Nephron progenitor cell (in vitro differentiated cells): ENCODE results near the gene PLA2G4A.

ENCODE experiments used
- DNase-seq: peaks from one replicate; pipeline ENCODE4 v3.0.0; 2021
- H3K27ac Mint-ChIP-seq: 2 replicates; pipeline ENCODE4 v1.8.0; 2021; ENCODE audit warnings: mild to moderate bottlenecking, moderate library complexity, mixed read lengths
- H3K27me3 Mint-ChIP-seq: 2 replicates; pipeline ENCODE4 v1.8.0; 2021; ENCODE audit warnings: mild to moderate bottlenecking, low read depth, mixed read lengths; ENCODE audit not compliant: poor library complexity
- H3K36me3 Mint-ChIP-seq: 2 replicates; pipeline ENCODE4 v1.8.0; 2021; ENCODE audit warnings: low read depth, mixed read lengths
- H3K4me1 Mint-ChIP-seq: 2 replicates; pipeline ENCODE4 v1.8.0; 2021; ENCODE audit warnings: mixed read lengths
- H3K4me3 Mint-ChIP-seq: 2 replicates; pipeline ENCODE4 v1.8.0; 2021; ENCODE audit warnings: mild to moderate bottlenecking, moderate library complexity, mixed read lengths
- H3K9me3 Mint-ChIP-seq: 2 replicates; pipeline ENCODE4 v1.8.0; 2021; ENCODE audit warnings: mild to moderate bottlenecking, moderate library complexity, mixed read lengths
- CTCF ChIP-seq: fragments of 200-600 bp; sonication (generic); IDR thresholded peaks from 2 replicates; pipeline ENCODE4 v1.5.0; 2021; ENCODE audit warnings: antibody characterized with exemption

The PLA2G4A gene

DNA sequence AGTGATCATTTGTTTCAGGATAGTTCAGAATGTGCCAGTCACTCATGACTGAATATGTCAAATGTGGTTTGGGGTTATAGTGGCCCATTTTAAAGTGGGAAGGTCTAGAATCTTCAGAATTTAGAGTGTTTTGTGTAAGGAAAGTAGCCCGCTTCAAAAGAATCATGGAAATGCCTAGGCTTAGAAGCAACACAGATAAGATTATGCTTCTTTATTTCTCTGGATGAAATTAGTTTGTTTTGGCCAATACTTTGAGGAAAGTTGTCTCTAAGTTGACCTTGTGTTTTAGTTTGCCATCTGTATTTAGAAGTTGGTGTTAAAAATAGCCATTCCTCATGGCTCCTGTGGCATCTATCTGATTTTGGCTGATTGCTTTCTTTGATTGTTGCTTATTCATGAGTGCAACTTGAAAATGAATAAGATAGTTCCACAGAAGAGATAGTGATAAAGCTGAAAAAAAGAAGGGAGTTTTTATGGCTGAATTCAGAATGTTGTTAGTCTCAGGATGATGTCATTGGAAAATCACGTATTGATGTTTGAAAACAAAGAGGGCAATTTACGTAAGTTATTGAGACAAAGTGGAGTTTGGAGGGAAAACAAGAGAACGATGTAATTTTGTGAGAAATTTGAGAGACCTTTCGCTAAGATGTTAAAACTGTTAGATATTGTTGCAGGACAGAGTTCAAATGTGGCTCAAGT lies 71.9 kb downstream of the PLA2G4A start:
- Mint-ChIP-seq H3K4me1 (no peaks in the 10 kb centered on the region), H3K4me3 (no peak overlapping the region), H3K36me3 (no peaks in the 10 kb centered on the region), H3K27ac (no peak overlapping the region), H3K27me3 (peaks cover 3% of the 10 kb centered on the region), H3K9me3 (no peaks in the 10 kb centered on the region)
- TF ChIP-seq CTCF, result no peak
- no peak for DNase-seq

DNA sequence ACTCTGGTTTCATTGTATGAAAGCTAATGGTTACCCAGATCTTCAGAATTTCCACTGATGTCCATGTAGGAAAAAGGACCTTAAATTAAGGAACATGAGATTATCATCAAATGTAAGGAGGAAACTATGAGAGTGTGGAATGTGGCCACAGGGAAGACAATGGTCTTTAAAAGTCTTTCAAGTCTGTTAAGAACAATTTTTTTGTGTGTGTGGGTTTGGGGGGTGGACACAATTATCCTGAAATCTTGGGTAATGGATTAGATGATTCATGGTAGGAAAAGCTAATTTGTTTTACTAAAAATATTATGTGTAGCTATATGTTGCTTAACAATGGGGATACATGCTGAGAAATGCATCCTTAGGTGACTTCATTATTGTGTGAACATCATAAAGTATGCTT lies 72.9 kb downstream of the PLA2G4A start:
- H3K9me3 Mint-ChIP-seq, result no peaks in the 10 kb centered on the region
- TF ChIP-seq CTCF, result no peak
- peaks cover 3% of the 10 kb centered on the region for H3K27me3 Mint-ChIP-seq
- H3K27ac Mint-ChIP-seq, result no peak overlapping the region
- no peaks in the 10 kb centered on the region for H3K36me3 Mint-ChIP-seq
- no peaks in the 10 kb centered on the region for H3K4me1 Mint-ChIP-seq
- no peak for DNase-seq
- no peak overlapping the region for H3K4me3 Mint-ChIP-seq

DNA sequence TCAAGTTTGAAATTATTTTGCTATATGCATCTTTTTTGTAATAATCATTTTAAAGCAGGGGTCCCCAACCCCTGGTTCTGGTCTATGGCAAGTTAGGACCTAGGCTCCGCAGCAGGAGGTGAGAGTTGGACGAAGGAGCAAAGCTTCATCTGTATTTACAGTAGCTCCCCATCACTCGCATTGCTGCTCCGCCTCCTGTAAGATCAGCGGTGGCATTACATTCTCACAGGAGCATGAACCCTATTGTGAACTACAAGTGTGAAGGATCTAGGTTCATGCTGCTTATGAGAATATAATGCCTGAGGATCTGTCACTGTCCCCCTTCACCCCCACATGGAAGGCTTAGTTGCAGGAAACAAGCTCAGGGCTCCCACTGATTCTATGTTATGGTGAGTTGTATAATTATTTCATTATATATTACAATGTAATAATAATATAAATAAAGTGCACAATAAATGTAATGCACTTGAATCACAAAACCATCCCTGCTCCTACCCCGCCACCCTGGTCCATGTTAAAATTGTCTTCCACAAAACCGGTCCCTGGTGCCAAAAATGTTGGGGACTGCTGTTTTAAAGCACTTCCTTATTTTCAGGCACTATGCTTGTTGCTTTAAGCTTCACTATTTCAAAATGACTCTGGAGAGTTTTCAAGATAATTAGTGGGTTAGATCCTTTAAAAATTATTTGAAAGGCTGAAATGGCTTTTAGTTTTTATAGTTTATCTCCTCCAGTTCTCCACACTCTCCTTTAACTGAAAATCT lies 74.8 kb downstream of the PLA2G4A start:
- Mint-ChIP-seq H3K9me3 (no peaks in the 10 kb centered on the region), H3K4me3 (no peak overlapping the region), H3K4me1 (no peaks in the 10 kb centered on the region), H3K27me3 (no peaks in the 10 kb centered on the region), H3K27ac (no peak overlapping the region), H3K36me3 (no peaks in the 10 kb centered on the region)
- DNase-seq, result no peak
- no peak for TF ChIP-seq CTCF

DNA sequence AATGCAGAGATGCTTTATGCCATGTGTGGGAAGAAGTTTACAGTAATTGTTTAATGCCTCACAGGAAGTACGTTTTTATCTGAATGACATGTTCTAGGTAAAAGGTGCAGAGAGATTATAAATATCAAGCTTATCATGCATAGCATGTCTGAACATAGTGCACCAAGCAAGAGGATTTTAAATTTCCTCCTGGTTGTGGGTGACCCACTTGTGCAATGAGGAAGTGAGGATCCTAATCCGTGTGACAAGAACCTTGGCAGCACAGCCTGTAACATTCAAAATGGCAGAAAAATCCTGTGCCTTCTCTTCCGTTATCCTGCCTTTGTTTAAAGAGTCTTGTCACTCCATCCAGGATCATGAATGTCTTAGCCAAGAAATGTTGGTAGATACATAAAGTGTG lies 75.6 kb downstream of the PLA2G4A start:
- H3K9me3 Mint-ChIP-seq, result no peaks in the 10 kb centered on the region
- H3K27ac Mint-ChIP-seq, result no peak overlapping the region
- TF ChIP-seq CTCF, result no peak
- H3K36me3 Mint-ChIP-seq, result no peaks in the 10 kb centered on the region
- H3K4me1 Mint-ChIP-seq, result no peaks in the 10 kb centered on the region
- H3K27me3 Mint-ChIP-seq, result no peaks in the 10 kb centered on the region
- no peak overlapping the region for H3K4me3 Mint-ChIP-seq
- no peak for DNase-seq

DNA sequence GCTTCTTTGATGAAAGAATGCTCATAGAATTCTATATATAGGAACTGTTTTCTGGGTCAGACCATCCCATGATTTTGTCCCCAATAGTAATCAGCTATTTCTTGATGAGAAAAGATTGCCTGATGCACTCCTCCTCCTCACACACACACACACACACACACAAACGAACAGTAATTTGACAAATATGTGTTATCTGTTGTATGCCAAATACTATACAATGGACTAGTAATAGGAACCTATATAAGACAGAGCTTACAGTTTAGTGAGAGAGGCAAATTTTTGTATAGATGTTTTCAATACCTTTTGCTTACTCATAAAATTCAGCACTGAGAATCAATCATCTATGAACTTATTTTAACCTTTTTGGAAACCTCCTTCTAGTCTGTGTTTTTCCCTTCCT lies 76.8 kb downstream of the PLA2G4A start:
- H3K4me1 Mint-ChIP-seq, result no peaks in the 10 kb centered on the region
- no peaks in the 10 kb centered on the region for H3K27me3 Mint-ChIP-seq
- H3K9me3 Mint-ChIP-seq, result no peaks in the 10 kb centered on the region
- H3K4me3 Mint-ChIP-seq, result no peak overlapping the region
- no peak for TF ChIP-seq CTCF
- no peak for DNase-seq
- H3K36me3 Mint-ChIP-seq, result no peaks in the 10 kb centered on the region
- no peak overlapping the region for H3K27ac Mint-ChIP-seq

- no peak overlapping the region for H3K27ac Mint-ChIP-seq
- no peaks in the 10 kb centered on the region for H3K27me3 Mint-ChIP-seq
- no peaks in the 10 kb centered on the region for H3K9me3 Mint-ChIP-seq
- DNase-seq, result no peak
- no peaks in the 10 kb centered on the region for H3K36me3 Mint-ChIP-seq
- H3K4me3 Mint-ChIP-seq, result no peak overlapping the region
- no peak for TF ChIP-seq CTCF
- H3K4me1 Mint-ChIP-seq, result no peaks in the 10 kb centered on the region
These were observed 86.8 kb downstream of the PLA2G4A start for GRCh38 chr1:186915555-186915954.
